HG02588 (cell line): ENCODE data around the gene CDCA5.
A peak's percentile ranks its signal among the peaks of the same experiment; 100 is the strongest.

ENCODE experiments used
- ATAC-seq: cut with Tn5 transposase; IDR thresholded peaks from one replicate; pipeline ENCODE4 v1.9.1; 2021; ENCODE audit warnings: mild to moderate bottlenecking, moderate library complexity; ENCODE audit not compliant: unreplicated experiment

The CDCA5 gene

DNA sequence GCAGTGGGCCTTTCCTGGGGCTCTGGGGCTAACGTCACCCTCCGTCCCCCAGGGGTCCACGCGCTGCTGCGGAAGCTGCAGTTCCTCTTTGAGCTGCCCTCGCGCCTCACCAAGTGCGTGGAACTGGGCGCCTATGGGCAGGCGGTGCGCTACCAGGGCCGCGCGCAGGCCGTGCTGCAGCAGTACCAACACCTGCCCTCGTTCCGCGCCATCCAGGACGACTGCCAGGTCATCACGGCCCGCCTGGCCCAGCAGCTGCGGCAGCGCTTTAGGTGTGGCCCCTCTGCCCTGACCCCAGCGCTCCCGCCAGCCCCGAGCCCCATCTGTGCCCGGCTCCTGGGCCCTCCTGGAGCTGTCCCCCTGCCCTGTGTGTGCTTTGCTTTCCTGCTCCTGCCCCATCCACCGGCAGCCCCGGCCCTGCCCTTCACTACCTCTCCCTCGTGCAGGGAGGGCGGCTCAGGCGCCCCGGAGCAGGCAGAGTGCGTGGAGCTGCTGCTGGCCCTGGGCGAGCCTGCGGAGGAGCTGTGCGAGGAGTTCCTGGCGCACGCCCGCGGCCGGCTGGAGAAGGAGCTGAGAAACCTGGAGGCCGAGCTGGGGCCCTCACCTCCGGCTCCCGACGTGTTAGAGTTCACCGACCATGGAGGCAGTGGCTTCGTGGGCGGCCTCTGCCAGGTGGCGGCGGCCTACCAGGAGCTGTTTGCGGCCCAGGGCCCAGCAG, 24.1 kb upstream of the CDCA5 start:
- no peak for ATAC-seq

DNA sequence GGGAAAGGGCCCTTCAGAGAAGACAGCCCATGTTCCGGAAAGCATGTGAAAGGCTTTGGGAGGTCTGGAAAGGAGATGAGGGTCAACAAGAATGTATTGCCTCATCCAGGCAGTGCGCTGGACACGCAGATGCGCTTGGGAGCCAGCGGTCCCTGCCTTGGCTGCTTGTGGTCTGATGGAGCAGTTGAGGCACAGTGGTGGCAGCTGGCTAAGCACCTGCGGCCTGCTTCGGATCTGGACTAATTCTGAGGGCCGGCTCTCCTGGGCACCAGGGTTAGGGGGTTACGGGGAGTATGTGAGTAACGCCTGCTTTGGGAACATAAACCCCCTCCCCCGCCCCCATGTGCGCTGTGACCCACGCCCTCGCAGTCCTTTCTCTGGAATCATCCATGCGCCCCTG, 23.2 kb upstream of the CDCA5 start:
- no peak for ATAC-seq

DNA sequence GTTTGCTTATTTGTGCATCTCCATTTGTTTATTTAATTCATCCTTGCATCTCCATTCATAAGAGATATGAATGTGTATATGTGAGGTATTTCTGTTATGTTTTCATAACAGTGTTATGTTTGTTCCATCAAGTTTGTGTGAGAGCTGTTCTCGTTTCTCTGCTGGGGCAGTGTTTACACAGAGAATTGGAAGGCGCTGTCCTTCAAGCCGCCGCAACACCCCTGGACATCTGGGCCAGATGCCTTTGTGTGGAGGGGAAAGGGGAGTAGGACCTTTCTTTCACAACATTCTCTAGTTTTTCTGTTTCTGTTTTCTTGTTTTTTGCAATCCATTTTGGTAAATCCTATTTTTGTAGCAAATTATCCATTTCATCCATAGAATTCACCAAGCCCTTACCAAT, 20.8 kb upstream of the CDCA5 start:
- no peak for ATAC-seq

DNA sequence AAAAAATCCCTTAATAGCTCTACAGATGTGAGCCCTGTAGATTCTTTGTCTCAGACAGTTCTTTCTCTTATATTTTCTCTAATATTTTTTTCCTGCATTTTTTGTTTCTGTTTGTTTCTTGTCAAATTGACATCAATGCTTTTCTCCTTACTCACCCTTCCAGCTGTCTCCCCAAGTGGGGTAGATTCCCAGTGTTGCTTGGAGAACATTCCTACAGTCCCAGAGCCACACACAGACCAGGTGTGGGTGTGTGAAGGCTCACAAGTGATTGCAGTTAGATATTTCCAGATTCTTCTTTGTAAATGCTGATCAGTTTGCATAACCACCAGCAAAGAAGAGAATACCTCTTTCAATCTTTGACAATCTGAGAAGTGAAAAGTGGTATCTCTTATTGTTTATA, 19.6 kb upstream of the CDCA5 start:
- no peak for ATAC-seq

DNA sequence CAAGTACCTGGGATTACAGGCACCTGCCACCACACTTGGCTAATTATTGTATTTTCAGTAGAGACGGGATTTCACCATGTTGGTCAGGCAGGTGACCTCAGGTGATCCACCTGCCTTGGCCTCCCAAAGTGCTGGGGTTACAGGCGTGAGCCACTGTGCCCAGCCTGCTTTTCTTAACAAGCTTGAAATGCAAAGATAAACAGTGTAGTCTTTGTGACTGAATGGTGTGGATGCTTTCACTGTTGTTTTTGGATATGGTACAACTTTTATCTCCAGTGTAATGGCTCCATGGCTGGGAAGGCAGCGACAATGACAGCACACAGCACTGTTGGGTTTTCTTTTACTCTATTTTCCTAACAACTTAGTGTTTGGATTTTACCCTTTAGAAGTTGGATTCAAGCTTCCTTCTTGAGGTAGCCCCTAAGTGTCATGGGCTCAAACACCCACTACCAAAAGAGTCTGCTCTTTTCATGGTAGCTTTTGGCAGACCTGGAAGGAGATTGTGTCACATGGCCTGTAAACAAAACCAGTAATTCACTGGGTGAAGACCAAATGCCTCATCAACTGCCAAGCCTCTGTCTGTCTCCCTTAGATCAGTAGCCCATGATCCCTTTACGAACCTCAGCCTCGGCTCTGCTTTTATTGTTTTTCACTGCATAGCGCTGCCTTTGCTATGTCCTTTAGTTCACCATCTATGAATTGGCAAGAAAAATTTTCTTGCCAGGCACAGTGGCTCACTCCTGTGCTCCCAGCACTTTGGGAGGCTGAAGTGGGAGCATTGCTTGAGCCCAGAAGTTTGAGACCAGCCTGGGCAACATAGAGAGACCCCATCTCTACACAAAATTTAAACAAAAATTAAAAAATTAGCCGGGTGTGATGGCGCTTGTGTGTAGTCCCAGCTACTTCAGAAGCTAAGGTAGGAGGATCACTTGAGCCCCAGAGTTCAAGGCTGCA, 18.6 kb upstream of the CDCA5 start:
- ATAC-seq: no peak

DNA sequence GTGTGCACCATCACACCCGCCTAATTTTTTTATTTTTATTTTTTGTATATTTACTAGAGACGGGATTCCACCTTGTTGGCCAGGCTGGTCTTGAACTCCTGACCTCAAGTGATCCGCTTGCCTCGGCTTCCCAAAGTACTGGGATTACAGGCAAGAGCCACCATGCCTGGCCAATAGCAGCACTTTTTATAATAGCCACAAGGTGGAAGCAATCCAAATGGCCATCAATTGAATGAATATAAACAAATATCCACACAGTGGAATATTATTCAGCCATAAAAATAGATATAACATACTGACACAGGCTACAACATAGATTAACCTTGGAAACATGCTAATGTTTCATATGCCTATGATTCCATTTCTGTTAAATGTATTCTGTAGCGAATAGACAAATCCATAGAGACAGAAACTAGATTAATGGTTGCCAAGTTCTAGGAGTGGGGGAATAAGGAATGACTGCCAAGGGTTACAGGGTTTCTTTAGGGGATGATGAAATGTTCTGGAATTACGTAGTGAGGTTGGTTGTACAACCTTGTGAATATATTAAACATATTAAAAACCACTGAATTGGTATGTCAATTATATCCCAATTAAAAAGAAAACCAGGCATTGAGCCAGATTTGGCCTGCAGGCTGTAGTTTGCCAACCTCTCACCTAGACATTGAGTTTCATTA, 17.0 kb upstream of the CDCA5 start:
- no peak for ATAC-seq

DNA sequence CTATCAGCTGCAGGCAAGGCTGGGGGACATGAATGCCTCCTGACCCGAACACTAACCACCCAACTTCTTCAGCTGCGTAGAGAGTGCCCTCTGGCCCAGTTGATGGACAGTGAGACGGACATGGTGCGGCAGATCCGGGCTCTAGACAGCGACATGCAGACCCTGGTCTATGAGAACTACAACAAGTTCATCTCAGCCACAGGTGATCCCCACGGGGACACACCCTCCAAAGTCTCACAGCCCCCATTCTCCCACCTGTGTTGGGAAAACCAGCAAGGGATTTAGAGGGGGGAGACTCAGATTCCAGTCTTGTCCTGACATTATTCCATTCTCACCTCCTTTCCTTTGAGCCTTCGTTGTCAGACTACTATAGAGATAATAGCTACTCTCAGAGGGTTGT, 13.1 kb upstream of the CDCA5 start:
- ATAC-seq: no peak

DNA sequence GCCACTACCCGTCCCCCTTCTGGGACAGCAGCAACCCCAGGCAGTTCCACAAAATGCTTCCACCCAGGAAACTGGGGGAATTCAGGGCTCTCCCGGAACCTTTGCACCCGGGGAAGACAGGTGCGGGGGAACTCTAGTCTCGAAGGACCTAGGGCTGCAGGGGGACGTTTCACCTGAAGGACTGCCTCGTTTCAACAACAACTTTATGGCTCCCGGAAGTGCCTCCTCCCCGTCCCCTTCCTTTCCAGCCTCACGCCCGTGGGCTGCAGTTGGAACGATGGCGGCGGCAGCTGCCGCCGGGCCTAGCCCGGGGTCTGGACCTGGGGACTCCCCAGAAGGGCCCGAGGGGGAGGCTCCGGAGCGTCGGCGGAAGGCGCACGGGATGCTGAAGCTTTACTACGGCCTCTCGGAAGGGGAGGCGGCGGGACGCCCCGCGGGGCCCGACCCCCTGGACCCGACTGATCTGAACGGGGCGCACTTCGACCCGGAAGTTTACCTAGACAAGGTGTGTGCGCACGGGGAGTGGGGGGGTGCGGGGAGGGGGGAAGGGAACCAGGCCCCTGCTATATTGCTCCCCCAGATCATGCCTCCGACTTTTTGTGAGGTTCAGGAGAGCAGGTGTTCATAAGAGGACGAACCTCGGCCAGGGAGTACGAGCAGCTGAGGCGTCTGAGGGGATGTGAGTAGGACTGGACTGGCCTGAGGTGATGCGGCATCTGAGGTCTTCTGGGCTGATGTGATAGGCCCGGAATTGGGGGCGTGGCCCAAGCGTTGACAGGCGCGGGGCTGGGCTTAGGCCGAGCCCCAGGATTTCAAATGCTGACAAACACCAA, 12.3 kb upstream of the CDCA5 start, which contains the start of gene VPS51:
VPS51 (plus strand) TSS at position 241 of the 833 bp plus-strand sequence; CDS start at position 278, 37 bp downstream.
- peak; percentile 74 for ATAC-seq

DNA sequence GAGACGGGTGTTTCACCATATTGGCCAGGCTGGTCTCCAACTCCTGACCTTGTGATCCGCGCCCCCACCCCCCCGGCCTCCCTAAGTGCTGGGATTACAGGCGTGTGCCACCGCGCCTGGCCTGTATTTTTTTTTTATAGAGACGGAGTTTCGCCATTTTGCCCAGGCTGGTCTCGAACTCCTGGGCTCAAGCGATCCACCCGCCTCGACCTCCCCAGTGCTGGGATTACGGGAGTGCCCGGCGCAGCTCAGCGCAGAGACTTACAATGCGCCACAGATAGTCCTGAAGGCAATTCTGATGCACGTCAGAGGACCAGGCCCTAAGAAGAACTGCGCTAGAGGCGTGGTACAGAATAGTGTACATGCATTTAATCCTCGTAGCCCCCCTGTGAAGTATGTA, 11.6 kb upstream of the CDCA5 start:
- no peak for ATAC-seq

DNA sequence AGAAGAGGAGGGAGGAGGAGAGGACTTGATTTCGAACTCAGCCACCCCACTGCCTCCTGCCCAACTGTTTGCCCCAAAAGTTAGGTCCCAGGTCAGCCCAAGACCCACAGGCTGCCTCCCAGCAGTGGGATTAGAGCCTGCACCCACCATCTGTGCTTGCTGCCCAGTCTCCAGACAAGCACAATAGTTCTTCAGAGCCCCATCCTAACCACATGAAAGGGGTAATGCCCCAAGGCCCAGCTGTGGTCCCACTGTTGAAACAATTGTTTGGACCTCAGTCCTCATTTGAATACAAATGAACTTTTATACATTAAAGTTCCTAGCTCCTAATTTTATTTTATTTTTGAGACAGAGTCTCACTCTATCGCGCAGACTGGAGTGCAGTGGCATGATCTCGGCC, 6.8 kb upstream of the CDCA5 start:
- ATAC-seq: no peak

DNA sequence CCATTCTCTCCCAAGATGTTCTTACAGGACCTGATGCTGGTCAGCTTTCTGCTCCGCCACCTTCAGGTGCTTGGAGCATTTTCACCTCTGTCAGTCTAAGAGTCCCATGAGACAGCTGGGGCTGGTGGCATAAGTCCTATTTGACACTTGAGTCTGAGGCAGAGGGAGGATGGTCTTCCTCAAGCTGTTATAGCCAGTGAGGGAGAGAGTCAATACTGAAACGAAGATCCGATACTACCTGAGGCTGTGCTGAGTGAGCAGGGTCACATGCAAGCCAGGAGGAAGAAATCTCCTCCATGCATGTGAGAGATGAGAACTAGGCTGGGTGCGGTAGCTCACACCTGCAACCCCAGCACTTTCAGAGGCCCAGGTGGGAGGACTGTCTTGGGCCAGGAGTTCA, 5.8 kb upstream of the CDCA5 start:
- ATAC-seq: no peak

DNA sequence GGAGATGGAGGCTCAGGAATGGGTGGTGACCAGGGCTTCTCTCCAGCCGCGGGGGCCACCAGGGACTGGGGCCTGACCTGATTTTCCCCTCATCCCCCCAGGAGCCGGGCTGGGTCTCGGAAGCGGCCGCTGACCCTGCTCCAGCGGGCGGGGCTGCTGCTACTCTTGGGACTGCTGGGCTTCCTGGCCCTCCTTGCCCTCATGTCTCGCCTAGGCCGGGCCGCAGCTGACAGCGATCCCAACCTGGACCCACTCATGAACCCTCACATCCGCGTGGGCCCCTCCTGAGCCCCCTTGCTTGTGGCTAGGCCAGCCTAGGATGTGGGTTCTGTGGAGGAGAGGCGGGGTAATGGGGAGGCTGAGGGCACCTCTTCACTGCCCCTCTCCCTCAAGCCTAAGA, 4.0 kb upstream of the CDCA5 start:
- no peak for ATAC-seq

DNA sequence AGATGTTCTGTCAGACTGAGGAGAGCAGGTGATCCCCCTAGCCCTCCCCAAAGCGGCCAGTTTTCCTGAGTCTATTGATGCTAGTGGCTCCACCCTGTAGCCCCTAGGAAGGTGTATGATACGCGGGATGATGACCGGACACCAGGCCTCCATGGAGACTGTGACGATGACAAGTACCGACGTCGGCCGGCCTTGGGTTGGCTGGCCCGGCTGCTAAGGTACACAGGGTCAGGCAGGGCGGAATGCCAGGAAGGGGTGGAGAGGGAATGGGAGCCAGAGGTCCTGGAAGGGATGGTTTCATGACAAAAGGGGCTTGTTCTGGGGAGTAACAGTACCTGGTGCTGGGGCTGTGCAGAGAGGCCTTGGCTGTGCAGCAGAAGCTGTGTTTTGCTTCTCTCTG, 3.4 kb upstream of the CDCA5 start:
- no peak for ATAC-seq

DNA sequence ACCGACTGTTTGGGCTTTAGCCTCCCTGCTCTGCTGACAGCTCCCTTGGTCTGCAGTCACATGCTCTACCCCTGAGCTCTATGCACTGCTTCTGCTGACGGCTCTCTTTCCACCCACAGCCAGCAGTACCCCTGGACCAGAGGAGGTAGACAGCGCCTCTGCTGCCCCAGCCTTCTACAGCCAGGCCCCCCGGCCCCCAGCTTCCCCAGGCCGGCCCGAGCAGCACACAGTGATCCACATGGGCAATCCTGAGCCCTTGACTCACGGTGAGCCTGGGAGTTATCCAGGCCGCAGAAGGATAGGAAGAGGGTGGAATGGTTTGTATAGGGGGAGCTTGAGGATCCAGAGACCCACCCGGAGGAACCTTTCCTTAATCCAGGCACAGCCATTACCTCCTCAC, 3.0 kb upstream of the CDCA5 start:
- ATAC-seq: no peak

DNA sequence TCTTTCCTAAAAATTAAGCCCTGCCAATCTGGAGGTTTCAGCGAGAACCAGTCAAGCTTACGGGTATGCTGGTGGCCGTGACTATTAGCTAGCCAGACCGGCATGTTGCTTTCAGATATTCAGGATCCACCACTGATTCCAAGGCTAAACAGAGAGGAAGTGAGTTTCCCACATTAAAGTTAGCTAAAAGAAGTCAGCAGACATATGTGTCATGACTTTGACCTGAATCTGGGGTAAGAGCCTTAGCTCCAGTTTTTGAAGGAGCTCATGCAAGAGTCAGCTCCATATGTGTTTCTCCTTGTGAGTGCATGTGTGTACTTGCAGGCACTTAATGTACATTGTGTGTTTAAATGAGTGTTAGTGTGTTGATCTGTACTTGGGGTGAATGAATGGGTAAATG, 1.6 kb upstream of the CDCA5 start:
- ATAC-seq: no peak

DNA sequence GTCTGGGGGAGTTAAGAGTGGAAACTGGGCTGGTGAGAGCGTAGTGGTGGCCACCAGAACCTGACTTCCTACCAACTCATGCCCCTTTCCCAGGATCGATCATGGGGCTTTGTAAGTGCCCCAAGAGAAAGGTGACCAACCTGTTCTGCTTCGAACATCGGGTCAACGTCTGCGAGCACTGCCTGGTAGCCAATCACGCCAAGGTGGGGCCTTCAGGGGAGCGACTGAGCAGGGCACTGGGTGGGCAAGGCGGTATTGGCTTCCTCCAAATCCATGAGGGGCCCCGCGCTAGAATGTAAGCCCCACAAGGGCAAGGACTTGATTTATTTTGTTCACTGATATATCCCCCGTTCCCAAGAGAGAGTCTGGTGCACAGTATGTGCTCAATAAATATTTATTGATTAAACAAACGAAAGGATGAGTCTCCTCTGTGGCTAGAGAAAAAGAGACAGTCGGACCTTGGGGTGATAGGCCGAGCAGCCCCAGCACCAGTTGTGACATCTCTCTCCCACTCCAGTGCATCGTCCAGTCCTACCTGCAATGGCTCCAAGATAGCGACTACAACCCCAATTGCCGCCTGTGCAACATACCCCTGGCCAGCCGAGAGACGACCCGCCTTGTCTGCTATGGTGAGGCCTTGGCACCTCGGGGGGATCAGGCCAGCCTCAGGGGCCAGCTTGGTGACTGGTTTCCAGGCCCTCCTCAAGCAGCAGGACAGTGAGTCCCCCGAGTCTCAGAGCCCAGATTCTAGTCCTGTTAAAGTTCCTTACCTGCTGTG, 947 bp upstream of the CDCA5 start:
- ATAC-seq: no peak

DNA sequence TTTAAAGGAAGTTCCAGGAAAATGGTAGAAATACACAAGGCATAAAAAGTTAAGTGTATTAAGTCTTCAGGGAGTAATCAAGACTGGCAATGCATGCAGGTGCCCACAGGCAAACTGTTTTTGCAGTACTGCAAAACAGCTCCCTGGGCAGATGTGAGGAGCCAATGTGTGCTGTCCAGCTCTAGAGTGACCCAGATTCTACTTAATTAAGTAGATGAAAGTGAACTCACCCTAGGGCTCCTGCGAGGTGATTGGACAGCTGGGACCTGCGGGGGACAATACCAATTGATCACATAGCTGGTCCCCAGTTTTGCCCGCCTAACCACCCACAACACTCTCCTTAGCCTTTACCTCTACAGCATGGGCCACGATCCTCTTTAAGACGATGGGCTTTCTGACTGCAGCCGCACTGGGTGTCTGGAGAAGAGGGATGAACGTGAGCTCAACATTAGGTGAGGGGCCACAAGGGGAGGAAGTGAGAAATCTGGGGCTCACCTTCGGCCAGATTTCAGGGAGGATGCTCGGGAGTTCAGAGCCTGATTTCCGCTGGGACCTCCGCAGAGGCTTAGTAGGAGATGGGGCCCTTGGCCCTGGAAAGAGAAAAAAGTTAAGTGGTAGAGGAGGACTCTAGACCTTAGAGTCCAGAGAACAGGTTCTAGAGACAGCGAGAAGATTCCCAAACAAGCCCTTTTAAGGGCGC, 556 bp downstream of the CDCA5 start:
- no peak for ATAC-seq

DNA sequence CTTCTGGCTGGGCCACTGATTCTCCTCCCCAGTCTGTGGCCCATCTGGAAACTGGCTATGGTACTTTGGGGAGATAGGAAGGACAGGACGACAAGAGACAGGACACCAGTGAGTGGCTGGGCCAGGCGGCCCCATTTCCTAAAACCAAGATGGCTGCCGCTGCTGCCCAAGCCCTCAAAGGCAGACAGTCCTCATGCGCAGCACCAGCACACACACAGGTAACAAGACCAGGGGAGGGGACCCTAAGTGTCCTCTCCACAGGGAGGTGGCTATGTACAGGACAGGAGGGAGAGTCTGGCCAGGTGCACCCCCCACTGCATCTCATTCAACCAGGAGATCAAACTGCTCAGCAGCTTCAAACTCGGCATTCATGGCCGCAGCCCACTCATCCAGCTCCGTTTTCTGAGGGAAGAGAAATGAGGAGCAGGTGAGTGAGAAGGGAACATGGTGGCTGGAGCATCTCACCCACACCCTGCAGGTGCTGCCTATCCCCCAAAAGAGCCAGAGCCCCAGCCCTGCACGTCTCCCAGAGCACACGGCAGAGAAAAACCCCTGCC, 5.0 kb downstream of the CDCA5 start:
- no peak for ATAC-seq

DNA sequence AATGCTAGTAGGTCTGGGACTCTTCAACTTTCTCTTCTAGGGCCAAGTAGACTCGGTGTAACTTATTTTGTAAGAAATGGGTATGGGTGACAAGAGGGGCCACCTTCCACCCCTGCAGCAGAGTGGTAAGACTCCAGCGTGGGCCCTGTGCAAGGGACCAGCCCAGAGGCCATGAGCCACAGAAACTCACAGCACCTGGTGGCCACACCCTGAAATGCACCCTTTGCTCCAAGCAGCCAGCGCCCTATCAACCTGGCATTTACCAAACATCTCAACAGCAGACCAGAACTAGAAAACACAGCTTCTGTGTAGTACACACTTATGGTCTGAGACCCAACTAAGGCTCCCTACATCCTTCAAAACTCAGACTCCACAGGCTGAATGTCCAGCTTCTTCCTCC, 5.7 kb downstream of the CDCA5 start:
- no peak for ATAC-seq
